ENCODE data around the gene PBX3. TPM values are rescaled to one million over a fixed set of nuclear protein-coding genes. Genes with fewer than 3 reads are reported as not detected.

Gene PBX3
- total RNA-seq, 1 experiment from 2014 or later: 46.0 TPM

- no peak overlapping the region for H3K4me2 ChIP-seq (ENCODE audit: insufficient read depth, insufficient read length, low read length)
- no peak overlapping the region for H3K9ac ChIP-seq (ENCODE audit: extremely low read depth, insufficient read length, low read length)
- DNase-seq: no peak
- H3T11ph ChIP-seq (ENCODE audit: low read length): no peak overlapping the region
- H4K20me1 ChIP-seq (ENCODE audit: control insufficient read depth, insufficient read depth, insufficient read length): no peaks in the 10 kb centered on the region
- H2BK12ac ChIP-seq (ENCODE audit: insufficient read length, low read depth, low read length): no peak overlapping the region
- no peaks in the 10 kb centered on the region for H3K9me3 Mint-ChIP-seq
- H3K14ac ChIP-seq (ENCODE audit: insufficient read depth, low read length): no peak overlapping the region
- H3K79me2 ChIP-seq (ENCODE audit: insufficient read depth, low read length): no peaks in the 10 kb centered on the region
- no peak overlapping the region for H3K4ac ChIP-seq (ENCODE audit: low read depth, low read length)
- H3K27ac ChIP-seq (ENCODE audit: insufficient read length, low read depth, low read length): no peak overlapping the region
- H2AK5ac ChIP-seq (ENCODE audit: insufficient read length, low read length): no peak overlapping the region
- no peaks in the 10 kb centered on the region for H3K9me3 ChIP-seq (ENCODE audit: control insufficient read depth, low read depth, low read length)
- no peaks in the 10 kb centered on the region for H3K27me3 ChIP-seq (ENCODE audit: insufficient read depth, low read length)
- H2BK120ac ChIP-seq (ENCODE audit: low read depth, low read length, poor library complexity, severe bottlenecking): no peak overlapping the region
- no peak overlapping the region for H3K4me3 Mint-ChIP-seq
- H3K23me2 ChIP-seq (ENCODE audit: insufficient read length, low read depth, low read length, poor library complexity, severe bottlenecking): no peaks in the 10 kb centered on the region
- TF ChIP-seq CTCF (conservative IDR thresholded peaks at IDR 0.05): no peak
- H3K79me1 ChIP-seq (ENCODE audit: insufficient read depth, low read depth, low read length, poor library complexity, severe bottlenecking): no peaks in the 10 kb centered on the region
- peaks cover 16 to 22% of the 10 kb centered on the region in 2 experiments for H3K4me1 Mint-ChIP-seq
- no peaks in the 10 kb centered on the region for H3K27me3 Mint-ChIP-seq (ENCODE audit: low read depth)
- H4K91ac ChIP-seq (ENCODE audit: insufficient read length, low read depth, low read length): no peak overlapping the region
- H3K23ac ChIP-seq (ENCODE audit: insufficient read length, low read depth, low read length): no peak overlapping the region
- peaks cover 0 to 14% (median 9%) of the 10 kb centered on the region in 3 experiments; a peak in 5 of 7 replicates for H3K36me3 Mint-ChIP-seq (ENCODE audit: insufficient read depth in 1 of 3, low read depth in 3 of 3)
- H2AFZ ChIP-seq (ENCODE audit: low read length): no peak overlapping the region
- no peak overlapping the region for H3K18ac ChIP-seq (ENCODE audit: insufficient read length, low read depth, low read length)
- H4K8ac ChIP-seq (replicated peaks; ENCODE audit: insufficient read length, low read depth, low read length): no peak overlapping the region
- H3K4me1 ChIP-seq (ENCODE audit: insufficient read depth, low read length): peaks cover 2% of the 10 kb centered on the region; the same call in 1 of the 2 replicates
- no peak overlapping the region for H2BK15ac ChIP-seq (ENCODE audit: low read depth, low read length)
- no peak overlapping the region; a peak in 1 of 7 replicates for H3K27ac Mint-ChIP-seq
- H2BK20ac ChIP-seq (ENCODE audit: low read depth, low read length, poor library complexity, severe bottlenecking): no peak overlapping the region
- WGBS (ENCODE audit: extremely low coverage, insufficient read length, low lambda C conversion rate): no CpG with 5 or more reads among the region's 4 CpGs
- H2BK5ac ChIP-seq (ENCODE audit: insufficient read length, low read length): no peak overlapping the region
- no peak overlapping the region for H4K5ac ChIP-seq (ENCODE audit: insufficient read length, low read depth, low read length)
- H3K56ac ChIP-seq (ENCODE audit: insufficient read length, low read depth, low read length): no peak overlapping the region
Observed at GRCh38 chr9:125931211-125931610, 184.0 kb downstream of the PBX3 start.
